SK-N-SH treated with all-trans-retinoic acid at 6 μM for 48 hours (cell line): Measurements from ENCODE around the gene GFI1.

Experiments used
- ISL1 ChIP-seq: fragments of 250-450 bp; sonication (Bioruptor Pico); IDR thresholded peaks from 2 replicates; pipeline ENCODE4 v2.1.2; 2022; ENCODE audit warnings: mild to moderate bottlenecking, moderate library complexity
- ZC3H10 ChIP-seq: fragments of 250-450 bp; sonication (Bioruptor Pico); IDR thresholded peaks from 2 replicates; pipeline ENCODE4 v1.5.1; 2021; ENCODE audit warnings: mild to moderate bottlenecking, moderate library complexity
- ZFP3 ChIP-seq: fragments of 250-450 bp; sonication (Bioruptor Pico); IDR thresholded peaks from 2 replicates; pipeline ENCODE4 v1.5.0; 2020; ENCODE audit warnings: mild to moderate bottlenecking, moderate library complexity
- ZNF565 ChIP-seq: fragments of 450-650 bp; formaldehyde crosslinking; conservative IDR thresholded peaks from 2 replicates; pipeline ENCODE4 v1.5.0; 2020; ENCODE audit warnings: low read depth, mild to moderate bottlenecking, moderate library complexity
- TF ChIP-seq, protein P1 (sequence below): fragments of 250-450 bp; sonication (Bioruptor Pico); IDR thresholded peaks from 2 replicates; pipeline ENCODE4 v1.5.1; 2020; ENCODE audit warnings: low read depth, mild to moderate bottlenecking, moderate library complexity
- TF ChIP-seq, protein P2 (sequence below): fragments of 250-450 bp; sonication (Bioruptor Pico); IDR thresholded peaks from 2 replicates; pipeline ENCODE4 v1.8.0; 2020; ENCODE audit warnings: mild to moderate bottlenecking, moderate library complexity, borderline replicate concordance
- TF ChIP-seq, protein P3 (sequence below): fragments of 250-450 bp; sonication (Bioruptor Pico); IDR thresholded peaks from 2 replicates; pipeline ENCODE4 v1.8.0; 2021; ENCODE audit warnings: low read depth, mild to moderate bottlenecking, moderate library complexity, borderline replicate concordance

DNA sequence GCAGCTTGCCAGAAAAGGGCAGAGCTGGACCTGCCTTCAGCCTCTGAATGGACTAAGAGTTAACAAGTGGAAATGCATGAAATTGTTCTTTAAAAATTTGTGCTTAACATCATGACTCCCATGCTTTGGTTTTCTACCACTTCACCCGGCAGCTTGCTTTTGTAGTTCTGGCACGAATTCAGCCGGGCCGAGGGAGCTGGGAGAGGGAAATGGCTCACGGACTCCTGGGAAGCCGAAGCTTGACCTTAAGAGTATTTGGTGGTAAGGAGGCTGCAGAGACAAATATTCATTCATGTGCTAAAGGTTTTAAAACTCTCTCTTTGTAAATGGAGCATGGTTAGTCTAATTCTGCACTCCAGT is 17.2 kb upstream of the GFI1 start:
- no peak for TF ChIP-seq ISL1 (CRISPR knock-in tag)
- TF ChIP-seq ZFP3 (CRISPR knock-in tag) = no peak
- TF ChIP-seq, protein P1, sequence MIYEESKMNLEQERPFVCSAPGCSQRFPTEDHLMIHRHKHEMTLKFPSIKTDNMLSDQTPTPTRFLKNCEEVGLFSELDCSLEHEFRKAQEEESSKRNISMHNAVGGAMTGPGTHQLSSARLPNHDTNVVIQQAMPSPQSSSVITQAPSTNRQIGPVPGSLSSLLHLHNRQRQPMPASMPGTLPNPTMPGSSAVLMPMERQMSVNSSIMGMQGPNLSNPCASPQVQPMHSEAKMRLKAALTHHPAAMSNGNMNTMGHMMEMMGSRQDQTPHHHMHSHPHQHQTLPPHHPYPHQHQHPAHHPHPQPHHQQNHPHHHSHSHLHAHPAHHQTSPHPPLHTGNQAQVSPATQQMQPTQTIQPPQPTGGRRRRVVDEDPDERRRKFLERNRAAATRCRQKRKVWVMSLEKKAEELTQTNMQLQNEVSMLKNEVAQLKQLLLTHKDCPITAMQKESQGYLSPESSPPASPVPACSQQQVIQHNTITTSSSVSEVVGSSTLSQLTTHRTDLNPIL = no peak
- no peak for TF ChIP-seq ZC3H10
- TF ChIP-seq, protein P2, sequence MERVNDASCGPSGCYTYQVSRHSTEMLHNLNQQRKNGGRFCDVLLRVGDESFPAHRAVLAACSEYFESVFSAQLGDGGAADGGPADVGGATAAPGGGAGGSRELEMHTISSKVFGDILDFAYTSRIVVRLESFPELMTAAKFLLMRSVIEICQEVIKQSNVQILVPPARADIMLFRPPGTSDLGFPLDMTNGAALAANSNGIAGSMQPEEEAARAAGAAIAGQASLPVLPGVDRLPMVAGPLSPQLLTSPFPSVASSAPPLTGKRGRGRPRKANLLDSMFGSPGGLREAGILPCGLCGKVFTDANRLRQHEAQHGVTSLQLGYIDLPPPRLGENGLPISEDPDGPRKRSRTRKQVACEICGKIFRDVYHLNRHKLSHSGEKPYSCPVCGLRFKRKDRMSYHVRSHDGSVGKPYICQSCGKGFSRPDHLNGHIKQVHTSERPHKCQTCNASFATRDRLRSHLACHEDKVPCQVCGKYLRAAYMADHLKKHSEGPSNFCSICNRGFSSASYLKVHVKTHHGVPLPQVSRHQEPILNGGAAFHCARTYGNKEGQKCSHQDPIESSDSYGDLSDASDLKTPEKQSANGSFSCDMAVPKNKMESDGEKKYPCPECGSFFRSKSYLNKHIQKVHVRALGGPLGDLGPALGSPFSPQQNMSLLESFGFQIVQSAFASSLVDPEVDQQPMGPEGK (CRISPR knock-in tag) = no peak
- TF ChIP-seq, protein P3, sequence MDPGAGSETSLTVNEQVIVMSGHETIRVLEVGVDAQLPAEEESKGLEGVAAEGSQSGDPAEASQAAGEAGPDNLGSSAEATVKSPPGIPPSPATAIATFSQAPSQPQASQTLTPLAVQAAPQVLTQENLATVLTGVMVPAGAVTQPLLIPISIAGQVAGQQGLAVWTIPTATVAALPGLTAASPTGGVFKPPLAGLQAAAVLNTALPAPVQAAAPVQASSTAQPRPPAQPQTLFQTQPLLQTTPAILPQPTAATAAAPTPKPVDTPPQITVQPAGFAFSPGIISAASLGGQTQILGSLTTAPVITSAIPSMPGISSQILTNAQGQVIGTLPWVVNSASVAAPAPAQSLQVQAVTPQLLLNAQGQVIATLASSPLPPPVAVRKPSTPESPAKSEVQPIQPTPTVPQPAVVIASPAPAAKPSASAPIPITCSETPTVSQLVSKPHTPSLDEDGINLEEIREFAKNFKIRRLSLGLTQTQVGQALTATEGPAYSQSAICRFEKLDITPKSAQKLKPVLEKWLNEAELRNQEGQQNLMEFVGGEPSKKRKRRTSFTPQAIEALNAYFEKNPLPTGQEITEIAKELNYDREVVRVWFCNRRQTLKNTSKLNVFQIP = no peak
- no peak for TF ChIP-seq ZNF565
